K562 (cell line): Measurements from ENCODE around the gene LYSMD1. TPM values are rescaled to one million over a fixed set of nuclear protein-coding genes. Genes with fewer than 3 reads are reported as not detected.

Experiments
- ATAC-seq: fragments of 200-7000 bp; cut with Tn5 transposase; 3 replicates; pipeline ENCODE4 v1.9.1; 2020; ENCODE audit warnings: moderate library complexity
- BruUV-seq: library from RNA; stranded (reverse); fragments of 400-500 nt; replicated peaks from 2 replicates; lab custom pipeline; 2021; lab: Mats Ljungman, UMichigan
- CTCF ChIA-PET: fragments of 300-600 bp; formaldehyde crosslinking; extraction: SDS; loops from one replicate; lab custom pipeline; 2021; ENCODE audit warnings: low intra/inter-chr PET ratio; lab: Yijun Ruan, JAX
- POLR2A ChIA-PET: fragments of 300-600, 350-650 bp; sonication (Branson Sonifier 250); formaldehyde crosslinking; extraction: SDS; loops from one replicate; lab custom pipeline; 2021; ENCODE audit warnings: antibody characterized with exemption, inconsistent platforms; lab: Yijun Ruan, JAX
- DNase-seq, 4 experiments: peaks; one replicate each; pipeline versions ENCODE4 v3.0.0 to v3.0.0-alpha.2; 2011 to 2018; ENCODE audit warnings: low spot score in 3 of 4, mixed read lengths in 3 of 4; ENCODE audit errors: extremely low read depth in 1 of 4
- FAIRE-seq: peaks from 2 replicates; lab custom pipeline; 2011; peaks lifted over from hg19 to GRCh38; lab: Jason Lieb, UNC
- H2AFZ ChIP-seq: 2 replicates; pipeline ENCODE4 v1.6.0; 2011; ENCODE audit warnings: low read depth, low read length, control low read depth, inconsistent platforms
- H3K27ac ChIP-seq: fragments of 200-600 bp; 3 replicates; pipeline ENCODE4 v1.8.0; 2011; ENCODE audit warnings: low read depth, mild to moderate bottlenecking, control low read depth, inconsistent platforms, low read length, moderate library complexity, mixed read lengths; ENCODE audit errors: extremely low read depth
- H3K27me3 ChIP-seq, 2 experiments: fragments of 300-600 bp in 1 of 2; 2 replicates in 1 of 2; 3 replicates in 1 of 2; pipeline versions ENCODE4 v1.6.0 to v1.8.0; 2011; ENCODE audit warnings: inconsistent platforms in 2 of 2, low read length in 2 of 2, mild to moderate bottlenecking in 1 of 2, mixed read lengths in 1 of 2, moderate library complexity in 1 of 2; ENCODE audit not compliant: control insufficient read depth in 2 of 2, insufficient read depth in 2 of 2
- H3K36me3 ChIP-seq: fragments of 300-600 bp; 3 replicates; pipeline ENCODE4 v1.8.0; 2011; ENCODE audit warnings: mild to moderate bottlenecking, low read length, inconsistent platforms; ENCODE audit not compliant: control insufficient read depth, insufficient read depth
- H3K4me1 ChIP-seq, 2 experiments: fragments of 200-600 bp in 1 of 2; replicated peaks in 1 of 2; 2 replicates in 1 of 2; 3 replicates in 1 of 2; pipeline versions ENCODE4 v1.5.1 to v1.8.0; 2011; ENCODE audit warnings: inconsistent platforms in 2 of 2, low read length in 2 of 2, mild to moderate bottlenecking in 1 of 2, mixed read lengths in 1 of 2, moderate library complexity in 1 of 2; ENCODE audit not compliant: control insufficient read depth in 2 of 2, insufficient read depth in 2 of 2
- H3K4me2 ChIP-seq: 2 replicates; pipeline ENCODE4 v1.6.1; 2011; ENCODE audit warnings: low read length, control low read depth, inconsistent platforms, mixed read lengths; ENCODE audit not compliant: insufficient read depth
- H3K4me3 ChIP-seq: fragments of 200-600 bp; sonication (generic), shearing (Covaris generic); 2 replicates; pipeline ENCODE4 v1.5.1; 2016; ENCODE audit warnings: control low read depth, inconsistent platforms
- H3K79me2 ChIP-seq: fragments of 200-600 bp; 3 replicates; pipeline ENCODE4 v1.8.0; 2011; ENCODE audit warnings: low read length, inconsistent platforms; ENCODE audit not compliant: control insufficient read depth, insufficient read depth
- H3K9ac ChIP-seq, 2 experiments: 2 replicates each; pipeline versions ENCODE4 v1.6.0 to v1.6.1; 2011; ENCODE audit warnings: low read depth in 2 of 2, low read length in 2 of 2, control low read depth in 1 of 2, inconsistent platforms in 1 of 2, mild to moderate bottlenecking in 1 of 2, mixed read lengths in 1 of 2; ENCODE audit not compliant: insufficient read depth in 1 of 2
- H3K9me1 ChIP-seq: one replicate; pipeline ENCODE4 v1.6.0; 2011; ENCODE audit warnings: inconsistent platforms, mild to moderate bottlenecking, low read length, moderate library complexity; ENCODE audit not compliant: control insufficient read depth, insufficient read depth
- H3K9me3 ChIP-seq: replicated peaks from 2 replicates; pipeline ENCODE4 v1.5.1; 2011; ENCODE audit warnings: low read depth, low read length, inconsistent platforms; ENCODE audit not compliant: control insufficient read depth, insufficient read depth
- H4K20me1 ChIP-seq: replicated peaks from 2 replicates; pipeline ENCODE4 v1.6.1; 2011; ENCODE audit warnings: low read length, inconsistent platforms, mixed read lengths; ENCODE audit not compliant: control insufficient read depth, insufficient read depth
- GABPB2 ChIP-seq: fragments of 250-450 bp; sonication (Bioruptor Pico); conservative IDR thresholded peaks from 2 replicates; pipeline ENCODE4 v1.5.1; 2021; ENCODE audit warnings: mild to moderate bottlenecking
- KDM4B ChIP-seq, 2 experiments: fragments of 450-650 bp in 1 of 2; sonication (generic) in 1 of 2; IDR thresholded peaks; 2 replicates each; pipeline ENCODE4 v1.6.1; 2016 to 2017; ENCODE audit warnings: borderline replicate concordance in 2 of 2, antibody characterized with exemption in 1 of 2, low read depth in 1 of 2, mild to moderate bottlenecking in 1 of 2
- NR2C1 ChIP-seq, 2 experiments: fragments of 450-650 bp; IDR thresholded peaks; 2 replicates each; pipeline ENCODE4 v1.6.1; 2017; ENCODE audit warnings: mild to moderate bottlenecking in 2 of 2, antibody characterized with exemption in 1 of 2, inconsistent platforms in 1 of 2, missing compliant biosample characterization in 1 of 2, missing genetic modification characterization in 1 of 2
- PREB ChIP-seq: sonication (generic); formaldehyde crosslinking; IDR thresholded peaks from 2 replicates; pipeline ENCODE4 v1.8.1; 2023; ENCODE audit warnings: mild to moderate bottlenecking, missing genetic modification reagents
- RBM22 ChIP-seq: fragments of 200-400 bp; formaldehyde crosslinking; IDR thresholded peaks from 2 replicates; pipeline ENCODE4 v1.6.1; 2018; ENCODE audit warnings: low read length, low read depth; ENCODE audit not compliant: poor library complexity, severe bottlenecking
- RREB1 ChIP-seq: fragments of 250-450 bp; sonication (Bioruptor Pico); IDR thresholded peaks from 2 replicates; pipeline ENCODE4 v1.4.0; 2020
- SIN3B ChIP-seq: fragments of 450-650 bp; IDR thresholded peaks from 2 replicates; pipeline ENCODE4 v1.6.1; 2017; ENCODE audit warnings: low read depth, mild to moderate bottlenecking, moderate library complexity
- SMAD4 ChIP-seq: fragments of 250-450 bp; sonication (Bioruptor Pico); conservative IDR thresholded peaks from 2 replicates; pipeline ENCODE4 v1.8.0; 2021; ENCODE audit warnings: inconsistent platforms, mild to moderate bottlenecking, moderate library complexity
- SNRNP70 ChIP-seq: fragments of 200-400 bp; formaldehyde crosslinking; optimal IDR thresholded peaks from 2 replicates; pipeline ENCODE3; 2017; ENCODE audit warnings: low read depth, low read length
- ZNF324 ChIP-seq: fragments of 250-450 bp; sonication (Bioruptor Pico); IDR thresholded peaks from 2 replicates; pipeline ENCODE4 v1.4.0; 2020; ENCODE audit warnings: mild to moderate bottlenecking
- whole genome bisulfite sequencing: fragments of 100-300 bp; shearing (Covaris generic); methylation state at CpG from one replicate; pipeline ENCODE4 v1.1.6; 2016; ENCODE audit warnings: low coverage, mixed read lengths; ENCODE audit not compliant: insufficient coverage; ENCODE audit errors: missing lambda C conversion rate; 5-methylcytosine and 5-hydroxymethylcytosine counted together
- in situ Hi-C: fragments of 300-500 bp; cut with MboI; formaldehyde crosslinking; loops from 4 replicates; pipeline ENCODE4 v1.15.0; 2018; ENCODE audit warnings: inconsistent platforms, mixed read lengths
- intact Hi-C: fragments of 100-400 bp; cut with micrococcal nuclease; formaldehyde crosslinking; loops from 2 replicates; pipeline ENCODE4 v1.14.2; 2022
- polyA plus RNA-seq, 8 experiments: library from polyadenylated mRNA; depleted of rRNA in 4 of 8; stranded (reverse) in 5 of 8; unstranded in 3 of 8; fragments of >200 nt; fragmentation: Nextera tagmentation in 2 of 8; fragmentation: Illumina TruSeq in 1 of 8; extraction: Ambion mirVana in 2 of 8; extraction: Trizol in 1 of 8; gene quantifications; 2 replicates each; pipeline versions ENCODE4 v1.2.1 to v1.2.3, GENCODE V29; 2011 to 2014; ENCODE audit warnings: inconsistent platforms in 1 of 8, missing spikeins in 1 of 8
- total RNA-seq, 7 experiments: library from RNA; depleted of rRNA in 6 of 7; stranded (reverse); fragments of >200 nt in 6 of 7; fragmentation: Illumina TruSeq in 2 of 7; extraction: Trizol in 2 of 7; gene quantifications; 2 replicates each; pipeline versions ENCODE4 v1.2.1 to v1.2.3, GENCODE V29; 2011 to 2021; ENCODE audit warnings: low replicate concordance in 1 of 7

LYSMD1 gene
- total and polyA plus RNA-seq, 9 of the 15 experiments (the other 6 are each of a cell fraction or from before 2014, with no cell fraction given): 2.2 to 9.4 (median 6.0) TPM

GRCh38 chr1:151158326-151158725, 7.4 kb downstream of the LYSMD1 start:
- 0 out of 4 replicates have a peak overlapping the region, but pooled peaks of 1 of the 2 experiments have one; percentile 38 for H3K9ac ChIP-seq
- no peaks in the 10 kb centered on the region; the same call in 1 of the 2 replicates for H4K20me1 ChIP-seq
- no peak overlapping the region for H3K4me3 ChIP-seq
- no peak overlapping the region for H3K4me2 ChIP-seq
- DNase-seq: no peak
- H3K36me3 ChIP-seq: peaks cover 27% of the 10 kb centered on the region; the same call in 2 of the 3 replicates
- intact Hi-C loops (no loop called here), in situ Hi-C loops (loop anchor here (5.0 kb wide), 2 partner anchors 66 to 141 kb away; no protein-coding TSS in a partner anchor)
- no peaks in the 10 kb centered on the region for H3K79me2 ChIP-seq
- no peaks in the 10 kb centered on the region for H3K27me3 ChIP-seq
- no peak overlapping the region for H2AFZ ChIP-seq
- CTCF ChIA-PET: interaction anchor here (0.6 kb wide), 1 partner anchor 63 kb away, joined by 3 read pairs; no protein-coding TSS in a partner anchor
- no peak for ATAC-seq
- POLR2A ChIA-PET: interaction anchor here (0.5 to 1.7 kb wide), 2 partner anchors 10 to 134 kb away, joined by 4 to 5 read pairs; no protein-coding TSS in a partner anchor
- FAIRE-seq: no peak
- BruUV-seq: no TSS peak
- H3K4me1 ChIP-seq: peaks cover 8 to 14% of the 10 kb centered on the region in 2 experiments; a peak in 4 of 5 replicates
- H3K27ac ChIP-seq: no peak overlapping the region
- no peaks in the 10 kb centered on the region; the same call in 1 of the 2 replicates for H3K9me3 ChIP-seq
- H3K9me1 ChIP-seq: no peaks in the 10 kb centered on the region
- 72% methylated on average over 5 of the region's 5 CpGs for WGBS
- TF ChIP-seq ZNF324 (CRISPR knock-in tag): no peak
- no peak for TF ChIP-seq GABPB2 (CRISPR knock-in tag)
- no peak for TF ChIP-seq PREB (CRISPR knock-in tag)
- no peak for TF ChIP-seq SMAD4
- TF ChIP-seq RREB1 (CRISPR knock-in tag): no peak
- TF ChIP-seq SIN3B: no peak
- TF ChIP-seq RBM22: no peak
- no peak for TF ChIP-seq SNRNP70
- no peak for TF ChIP-seq NR2C1 (IDR thresholded peaks at IDR 0.05)
- TF ChIP-seq NR2C1 (tag; IDR thresholded peaks at IDR 0.05): no peak
- no peak for TF ChIP-seq KDM4B (IDR thresholded peaks at IDR 0.05; ENCODE audit: borderline replicate concordance in 2 of 2, low read depth in 1 of 2)
